IMR-90 (cell line): ENCODE results near the gene HGFAC.

Experiments used
- CEBPB ChIP-seq: IDR thresholded peaks from 2 replicates; pipeline ENCODE4 v1.6.1; 2012; ENCODE audit warnings: low read depth, low read length, improper control_type of control experiment
- FOS ChIP-seq: fragments of 150-350 bp; IDR thresholded peaks from 2 replicates; pipeline ENCODE4 v1.6.1; 2016; ENCODE audit warnings: low read depth, low read length
- MAFK ChIP-seq: IDR thresholded peaks from 2 replicates; pipeline ENCODE4 v1.6.1; 2012; ENCODE audit warnings: low read depth, low read length, improper control_type of control experiment
- MAZ ChIP-seq: IDR thresholded peaks from 2 replicates; pipeline ENCODE4 v1.6.1; 2012; ENCODE audit warnings: low read depth, mild to moderate bottlenecking, low read length, improper control_type of control experiment, moderate library complexity, borderline replicate concordance
- MXI1 ChIP-seq: IDR thresholded peaks from 2 replicates; pipeline ENCODE4 v1.6.1; 2012; ENCODE audit warnings: low read depth, mild to moderate bottlenecking, low read length, moderate library complexity, borderline replicate concordance
- POLR2A ChIP-seq: IDR thresholded peaks from 2 replicates; pipeline ENCODE4 v1.6.1; 2012; ENCODE audit warnings: mild to moderate bottlenecking, low read depth, low read length
- RAD21 ChIP-seq: IDR thresholded peaks from 2 replicates; pipeline ENCODE4 v1.6.1; 2012; ENCODE audit warnings: low read length, improper control_type of control experiment
- RCOR1 ChIP-seq: IDR thresholded peaks from 2 replicates; pipeline ENCODE4 v1.6.1; 2012; ENCODE audit warnings: mild to moderate bottlenecking, low read length, improper control_type of control experiment; ENCODE audit not compliant: insufficient replicate concordance
- RFX5 ChIP-seq: IDR thresholded peaks from 2 replicates; pipeline ENCODE4 v1.8.0; 2012; ENCODE audit warnings: low read depth, mild to moderate bottlenecking, low read length, moderate library complexity
- SMC3 ChIP-seq: fragments of 150-350 bp; IDR thresholded peaks from 2 replicates; pipeline ENCODE4 v1.6.1; 2016; ENCODE audit warnings: low read depth, mild to moderate bottlenecking, antibody characterized with exemption, low read length, moderate library complexity
- TF ChIP-seq, protein P1 (sequence below): conservative IDR thresholded peaks from 2 replicates; pipeline ENCODE4 v1.5.1; 2012; ENCODE audit warnings: mild to moderate bottlenecking, low read depth, low read length, improper control_type of control experiment
- TF ChIP-seq, protein P2 (sequence below): fragments of 150-350 bp; IDR thresholded peaks from 2 replicates; pipeline ENCODE4 v1.6.1; 2016; ENCODE audit warnings: low read depth, mild to moderate bottlenecking, low read length, moderate library complexity, borderline replicate concordance

GRCh38 chr4:3420606-3420955 lies 21.2 kb upstream of the HGFAC start:
- TF ChIP-seq, protein P1, sequence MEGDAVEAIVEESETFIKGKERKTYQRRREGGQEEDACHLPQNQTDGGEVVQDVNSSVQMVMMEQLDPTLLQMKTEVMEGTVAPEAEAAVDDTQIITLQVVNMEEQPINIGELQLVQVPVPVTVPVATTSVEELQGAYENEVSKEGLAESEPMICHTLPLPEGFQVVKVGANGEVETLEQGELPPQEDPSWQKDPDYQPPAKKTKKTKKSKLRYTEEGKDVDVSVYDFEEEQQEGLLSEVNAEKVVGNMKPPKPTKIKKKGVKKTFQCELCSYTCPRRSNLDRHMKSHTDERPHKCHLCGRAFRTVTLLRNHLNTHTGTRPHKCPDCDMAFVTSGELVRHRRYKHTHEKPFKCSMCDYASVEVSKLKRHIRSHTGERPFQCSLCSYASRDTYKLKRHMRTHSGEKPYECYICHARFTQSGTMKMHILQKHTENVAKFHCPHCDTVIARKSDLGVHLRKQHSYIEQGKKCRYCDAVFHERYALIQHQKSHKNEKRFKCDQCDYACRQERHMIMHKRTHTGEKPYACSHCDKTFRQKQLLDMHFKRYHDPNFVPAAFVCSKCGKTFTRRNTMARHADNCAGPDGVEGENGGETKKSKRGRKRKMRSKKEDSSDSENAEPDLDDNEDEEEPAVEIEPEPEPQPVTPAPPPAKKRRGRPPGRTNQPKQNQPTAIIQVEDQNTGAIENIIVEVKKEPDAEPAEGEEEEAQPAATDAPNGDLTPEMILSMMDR, result no peak
- TF ChIP-seq POLR2A (no peak), FOS (no peak), CEBPB (no peak), RAD21 (no peak), MXI1 (no peak), RFX5 (no peak), RCOR1 (no peak), SMC3 (no peak), MAZ (no peak), MAFK (no peak)
- TF ChIP-seq, protein P2, sequence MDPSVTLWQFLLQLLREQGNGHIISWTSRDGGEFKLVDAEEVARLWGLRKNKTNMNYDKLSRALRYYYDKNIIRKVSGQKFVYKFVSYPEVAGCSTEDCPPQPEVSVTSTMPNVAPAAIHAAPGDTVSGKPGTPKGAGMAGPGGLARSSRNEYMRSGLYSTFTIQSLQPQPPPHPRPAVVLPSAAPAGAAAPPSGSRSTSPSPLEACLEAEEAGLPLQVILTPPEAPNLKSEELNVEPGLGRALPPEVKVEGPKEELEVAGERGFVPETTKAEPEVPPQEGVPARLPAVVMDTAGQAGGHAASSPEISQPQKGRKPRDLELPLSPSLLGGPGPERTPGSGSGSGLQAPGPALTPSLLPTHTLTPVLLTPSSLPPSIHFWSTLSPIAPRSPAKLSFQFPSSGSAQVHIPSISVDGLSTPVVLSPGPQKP, result no peak
